Measurements from ENCODE around the gene MAP3K20. TPM values are rescaled to one million over a fixed set of nuclear protein-coding genes. Genes with fewer than 3 reads are reported as not detected.

MAP3K20 gene
- total RNA-seq, 4 donors from 2014 or later: 43.0 to 76.1 (median 65.2) TPM

- TF ChIP-seq, protein P1, sequence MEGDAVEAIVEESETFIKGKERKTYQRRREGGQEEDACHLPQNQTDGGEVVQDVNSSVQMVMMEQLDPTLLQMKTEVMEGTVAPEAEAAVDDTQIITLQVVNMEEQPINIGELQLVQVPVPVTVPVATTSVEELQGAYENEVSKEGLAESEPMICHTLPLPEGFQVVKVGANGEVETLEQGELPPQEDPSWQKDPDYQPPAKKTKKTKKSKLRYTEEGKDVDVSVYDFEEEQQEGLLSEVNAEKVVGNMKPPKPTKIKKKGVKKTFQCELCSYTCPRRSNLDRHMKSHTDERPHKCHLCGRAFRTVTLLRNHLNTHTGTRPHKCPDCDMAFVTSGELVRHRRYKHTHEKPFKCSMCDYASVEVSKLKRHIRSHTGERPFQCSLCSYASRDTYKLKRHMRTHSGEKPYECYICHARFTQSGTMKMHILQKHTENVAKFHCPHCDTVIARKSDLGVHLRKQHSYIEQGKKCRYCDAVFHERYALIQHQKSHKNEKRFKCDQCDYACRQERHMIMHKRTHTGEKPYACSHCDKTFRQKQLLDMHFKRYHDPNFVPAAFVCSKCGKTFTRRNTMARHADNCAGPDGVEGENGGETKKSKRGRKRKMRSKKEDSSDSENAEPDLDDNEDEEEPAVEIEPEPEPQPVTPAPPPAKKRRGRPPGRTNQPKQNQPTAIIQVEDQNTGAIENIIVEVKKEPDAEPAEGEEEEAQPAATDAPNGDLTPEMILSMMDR (IDR thresholded peaks at IDR 0.05; ENCODE audit: low read depth): no peak
These were observed 157.5 kb downstream of the MAP3K20 start for GRCh38 chr2:173232956-173233744.

DNA sequence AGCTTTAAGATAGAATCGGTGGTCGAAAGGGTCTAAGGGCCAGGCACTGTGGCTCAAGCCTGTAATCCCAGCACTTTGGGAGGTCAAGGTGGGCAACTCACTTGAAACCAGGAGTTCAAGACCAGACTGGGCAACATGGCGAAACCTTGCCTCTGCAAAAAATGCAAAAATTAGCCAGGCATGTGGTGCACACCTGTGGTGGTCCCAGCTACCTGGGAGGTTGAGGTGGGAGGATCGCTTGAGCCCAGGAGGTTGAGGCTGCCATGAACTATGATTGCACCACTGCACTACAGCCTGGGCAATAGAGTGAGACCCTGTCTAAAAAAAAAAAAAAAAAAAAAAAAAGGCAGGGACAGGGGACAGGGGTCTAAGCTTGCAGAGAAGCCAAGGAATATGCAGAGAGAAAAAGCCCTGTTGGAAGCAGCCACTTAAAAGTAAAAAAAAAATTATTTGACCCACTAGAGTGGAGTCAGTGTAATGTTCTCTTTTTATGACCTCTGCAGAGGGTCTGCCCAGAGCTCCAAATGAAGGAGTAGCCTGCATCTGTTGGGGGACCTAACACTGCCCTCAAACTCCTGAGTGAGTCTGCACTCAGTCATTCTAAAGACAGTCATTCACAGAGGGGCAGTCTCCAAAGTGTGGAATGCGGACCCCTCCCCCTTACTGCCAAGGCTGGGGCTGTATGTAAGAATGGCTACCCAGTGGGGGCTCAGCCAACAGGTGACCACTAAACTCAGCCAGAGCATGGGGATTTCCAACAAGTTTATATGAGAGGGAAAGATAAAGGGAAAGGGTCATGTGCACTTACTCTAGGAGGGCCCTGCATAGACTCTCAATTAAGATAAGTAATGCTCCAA, 160.5 kb downstream of the MAP3K20 start:
- TF ChIP-seq, protein P1 (IDR thresholded peaks at IDR 0.05; ENCODE audit: low read depth): no peak

DNA sequence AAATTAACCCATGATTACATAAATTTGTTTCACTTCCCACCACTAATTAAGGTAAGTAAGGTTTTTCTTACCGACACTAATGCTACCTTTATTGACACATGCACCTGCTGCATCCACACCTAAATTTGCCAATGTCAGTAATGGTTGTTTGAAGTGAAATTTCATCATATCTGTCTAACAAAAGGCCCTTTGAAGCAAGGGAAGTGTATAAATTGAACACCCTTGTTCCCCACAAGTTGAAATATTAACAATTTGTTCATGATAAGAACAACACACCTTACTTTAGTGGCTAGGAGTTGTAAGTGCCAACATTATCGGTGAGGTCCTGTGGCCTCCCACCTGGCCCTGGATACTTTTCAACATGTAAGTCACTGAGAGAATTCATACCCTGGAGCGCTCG, 162.7 kb downstream of the MAP3K20 start:
- TF ChIP-seq, protein P1 (IDR thresholded peaks at IDR 0.05; ENCODE audit: low read depth): no peak

DNA sequence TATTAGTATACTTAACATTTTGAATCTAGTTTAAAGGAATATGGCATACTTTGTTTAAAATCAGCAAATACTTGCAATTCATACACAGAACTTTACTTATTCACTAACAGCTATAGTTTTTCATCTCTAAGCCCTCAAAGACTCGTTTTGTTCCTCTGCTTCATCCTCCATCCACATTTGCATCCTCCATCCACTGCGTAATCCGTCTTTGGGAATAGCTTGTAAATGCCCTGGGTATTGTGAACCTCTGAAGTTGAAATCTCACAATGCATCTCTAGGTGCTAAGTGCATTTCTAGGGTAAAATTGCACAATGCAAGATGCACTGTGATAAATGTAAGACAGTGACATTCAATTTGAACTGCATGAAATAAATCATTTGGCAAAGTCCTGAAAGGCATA, 163.2 kb downstream of the MAP3K20 start:
- TF ChIP-seq, protein P1 (IDR thresholded peaks at IDR 0.05; ENCODE audit: low read depth): no peak

- TF ChIP-seq, protein P1 (IDR thresholded peaks at IDR 0.05; ENCODE audit: low read depth): no peak
These were observed 164.0 kb downstream of the MAP3K20 start for GRCh38 chr2:173239644-173240043.

DNA sequence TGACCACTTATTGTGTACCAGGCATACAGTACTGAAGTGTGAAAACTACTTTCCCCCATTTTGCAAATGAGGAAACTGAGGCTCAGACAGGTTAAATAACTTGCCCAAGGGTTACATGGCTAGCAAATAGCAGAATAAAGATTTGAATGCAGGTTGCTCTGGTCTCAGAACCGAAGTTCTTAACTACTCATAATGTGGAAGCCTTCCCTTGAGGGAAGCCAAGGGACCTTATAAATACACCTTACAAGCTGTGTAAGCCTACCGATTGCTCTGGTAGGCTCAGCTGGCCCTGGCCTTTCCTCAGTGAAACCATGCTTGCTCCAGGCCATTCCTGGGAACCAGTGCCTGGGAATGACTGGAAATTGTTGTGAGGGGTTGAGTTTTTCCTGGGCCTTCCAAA, 164.4 kb downstream of the MAP3K20 start:
- TF ChIP-seq, protein P1 (IDR thresholded peaks at IDR 0.05; ENCODE audit: low read depth): no peak

DNA sequence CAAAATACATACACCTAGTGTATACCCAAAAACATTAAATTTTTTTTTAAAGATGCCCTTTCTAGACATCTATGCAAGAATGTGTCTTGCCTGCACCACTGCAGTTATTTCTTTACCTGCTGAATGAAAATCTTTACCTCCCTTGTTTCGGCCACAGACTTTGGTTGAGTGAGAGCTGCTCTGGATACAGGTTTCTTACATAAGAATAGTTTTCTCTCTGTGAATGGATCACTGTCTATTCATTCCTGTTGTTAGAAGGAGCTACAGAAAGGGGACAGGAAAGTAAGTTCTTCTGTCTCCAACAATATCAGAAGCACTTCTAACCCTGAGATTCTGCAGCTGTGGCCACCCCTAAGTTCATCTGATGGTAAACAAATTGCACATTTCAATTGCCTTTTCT, 166.0 kb downstream of the MAP3K20 start:
- TF ChIP-seq, protein P1 (IDR thresholded peaks at IDR 0.05; ENCODE audit: low read depth): no peak
